ENCODE measurements around the gene MDFI. TPM values are rescaled to one million over a fixed set of nuclear protein-coding genes. Genes with fewer than 3 reads are reported as not detected.

The MDFI gene
- total RNA-seq, 4 donors from 2014 or later: 0.26 to 1.1 TPM; not detected in 2

GRCh38 chr6:41605649-41606048, 32.6 kb upstream of the MDFI start:
- DNase-seq (no peak), ATAC-seq (no peak)
- no peak overlapping the region for H3K4me3 ChIP-seq
- in situ Hi-C loops (cut with MboI; ENCODE audit: low sequenced_read_pairs in 4 of 4): loop anchor here in 2 of 4 donors (10.0 to 25.0 kb wide), 3 partner anchors 69 to 169 kb away; partner anchors contain the start of gene FRS3 (in 1 of the 2)
- no peak for TF ChIP-seq POLR2A (IDR thresholded peaks at IDR 0.05)
- TF ChIP-seq, protein P1, sequence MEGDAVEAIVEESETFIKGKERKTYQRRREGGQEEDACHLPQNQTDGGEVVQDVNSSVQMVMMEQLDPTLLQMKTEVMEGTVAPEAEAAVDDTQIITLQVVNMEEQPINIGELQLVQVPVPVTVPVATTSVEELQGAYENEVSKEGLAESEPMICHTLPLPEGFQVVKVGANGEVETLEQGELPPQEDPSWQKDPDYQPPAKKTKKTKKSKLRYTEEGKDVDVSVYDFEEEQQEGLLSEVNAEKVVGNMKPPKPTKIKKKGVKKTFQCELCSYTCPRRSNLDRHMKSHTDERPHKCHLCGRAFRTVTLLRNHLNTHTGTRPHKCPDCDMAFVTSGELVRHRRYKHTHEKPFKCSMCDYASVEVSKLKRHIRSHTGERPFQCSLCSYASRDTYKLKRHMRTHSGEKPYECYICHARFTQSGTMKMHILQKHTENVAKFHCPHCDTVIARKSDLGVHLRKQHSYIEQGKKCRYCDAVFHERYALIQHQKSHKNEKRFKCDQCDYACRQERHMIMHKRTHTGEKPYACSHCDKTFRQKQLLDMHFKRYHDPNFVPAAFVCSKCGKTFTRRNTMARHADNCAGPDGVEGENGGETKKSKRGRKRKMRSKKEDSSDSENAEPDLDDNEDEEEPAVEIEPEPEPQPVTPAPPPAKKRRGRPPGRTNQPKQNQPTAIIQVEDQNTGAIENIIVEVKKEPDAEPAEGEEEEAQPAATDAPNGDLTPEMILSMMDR (IDR thresholded peaks at IDR 0.05 in 4 of 5, conservative IDR thresholded peaks at IDR 0.05 in 1 of 5): no peak
- no peaks in the 10 kb centered on the region for H3K27me3 ChIP-seq
- H3K9me3 ChIP-seq: no peaks in the 10 kb centered on the region
- no peak overlapping the region for H3K27ac ChIP-seq
- peaks cover 0 to 8% of the 10 kb centered on the region in 2 donors for H3K4me1 ChIP-seq
- intact Hi-C loops (cut with DNase I; ENCODE audit: low total_unique reads): no loop called here
- no peaks in the 10 kb centered on the region for H3K36me3 ChIP-seq

- Histone ChIP-seq H3K4me3 (no peak overlapping the region), H3K27me3 (no peaks in the 10 kb centered on the region), H3K36me3 (no peaks in the 10 kb centered on the region), H3K9me3 (no peaks in the 10 kb centered on the region), H3K27ac (no peak overlapping the region), H3K4me1 (peaks cover 0 to 8% of the 10 kb centered on the region in 2 donors)
- intact Hi-C loops (cut with DNase I; ENCODE audit: low total_unique reads) (no loop called here), in situ Hi-C loops (cut with MboI; ENCODE audit: low sequenced_read_pairs in 4 of 4) (loop anchor here in 2 of 4 donors (10.0 to 25.0 kb wide), 3 partner anchors 68 to 168 kb away; partner anchors contain the start of gene FRS3 (in 1 of the 2))
- TF ChIP-seq POLR2A (IDR thresholded peaks at IDR 0.05): no peak
- TF ChIP-seq, protein P1 (IDR thresholded peaks at IDR 0.05 in 4 of 5, conservative IDR thresholded peaks at IDR 0.05 in 1 of 5): no peak
- ATAC-seq (no peak), DNase-seq (no peak)
These were observed 31.2 kb upstream of the MDFI start for GRCh38 chr6:41607036-41607435.

DNA sequence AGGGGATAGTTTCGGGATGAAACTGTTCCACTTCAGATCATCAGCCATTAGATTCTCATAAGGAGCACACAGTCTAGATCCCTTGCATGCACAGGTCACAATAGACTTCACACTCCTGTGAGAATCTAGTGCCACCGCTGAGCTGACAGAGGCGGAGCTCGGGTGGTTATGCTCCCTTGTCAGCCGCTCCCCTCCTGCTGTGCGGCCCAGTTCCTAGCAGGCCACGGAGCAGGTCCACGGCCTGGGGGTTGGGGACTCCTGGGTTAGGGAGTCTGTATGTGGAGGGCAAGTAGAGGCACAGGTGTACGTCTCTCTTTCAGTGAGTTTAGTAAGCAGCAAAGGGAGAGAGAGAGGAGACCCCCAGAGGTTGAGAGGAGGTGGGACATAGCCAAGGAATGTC, 30.5 kb upstream of the MDFI start:
- intact Hi-C loops (cut with DNase I; ENCODE audit: low total_unique reads): no loop called here
- no peak for DNase-seq
- no peak for ATAC-seq
- no peaks in the 10 kb centered on the region for H3K36me3 ChIP-seq
- in situ Hi-C loops (cut with MboI; ENCODE audit: low sequenced_read_pairs in 4 of 4): loop anchor here in 2 of 4 donors (10.0 to 25.0 kb wide), 3 partner anchors 67 to 167 kb away; partner anchors contain the start of gene FRS3 (in 1 of the 2)
- no peaks in the 10 kb centered on the region for H3K9me3 ChIP-seq
- no peak overlapping the region for H3K4me3 ChIP-seq
- no peak for TF ChIP-seq POLR2A (IDR thresholded peaks at IDR 0.05)
- TF ChIP-seq, protein P1 (IDR thresholded peaks at IDR 0.05 in 4 of 5, conservative IDR thresholded peaks at IDR 0.05 in 1 of 5): no peak
- H3K4me1 ChIP-seq: peaks cover 0 to 3% of the 10 kb centered on the region in 2 donors
- H3K27ac ChIP-seq: no peak overlapping the region
- no peaks in the 10 kb centered on the region for H3K27me3 ChIP-seq

- ATAC-seq (no peak), DNase-seq (no peak)
- in situ Hi-C loops (cut with MboI; ENCODE audit: low sequenced_read_pairs in 4 of 4): loop anchor here in 2 of 4 donors (10.0 to 25.0 kb wide), 3 partner anchors 66 to 166 kb away; partner anchors contain the start of gene FRS3 (in 1 of the 2)
- intact Hi-C loops (cut with DNase I; ENCODE audit: low total_unique reads): no loop called here
- Histone ChIP-seq H3K4me3 (no peak overlapping the region), H3K27ac (no peak overlapping the region), H3K9me3 (no peaks in the 10 kb centered on the region), H3K4me1 (no peaks in the 10 kb centered on the region), H3K27me3 (no peaks in the 10 kb centered on the region), H3K36me3 (no peaks in the 10 kb centered on the region)
- TF ChIP-seq, protein P1 (IDR thresholded peaks at IDR 0.05 in 4 of 5, conservative IDR thresholded peaks at IDR 0.05 in 1 of 5): no peak
- no peak for TF ChIP-seq POLR2A (IDR thresholded peaks at IDR 0.05)
These were observed 29.7 kb upstream of the MDFI start for GRCh38 chr6:41608443-41609151.
